Activated CD4-positive, alpha-beta T cell treated with anti-CD3 and anti-CD28 coated beads for 24 hours (primary cell): ENCODE measurements around the gene MFSD11.
"Not testable (repeated sequence)": the region's sequence is repeated elsewhere in the genome, so short reads cannot be mapped to it uniquely, and the experiment has no call there.

ENCODE experiments used
- DNase-seq, 2 donors: peaks; one replicate each; pipeline ENCODE4 v3.0.0-alpha.2; 2020; ENCODE audit warnings: low read depth in 2 of 2

Gene MFSD11

DNA sequence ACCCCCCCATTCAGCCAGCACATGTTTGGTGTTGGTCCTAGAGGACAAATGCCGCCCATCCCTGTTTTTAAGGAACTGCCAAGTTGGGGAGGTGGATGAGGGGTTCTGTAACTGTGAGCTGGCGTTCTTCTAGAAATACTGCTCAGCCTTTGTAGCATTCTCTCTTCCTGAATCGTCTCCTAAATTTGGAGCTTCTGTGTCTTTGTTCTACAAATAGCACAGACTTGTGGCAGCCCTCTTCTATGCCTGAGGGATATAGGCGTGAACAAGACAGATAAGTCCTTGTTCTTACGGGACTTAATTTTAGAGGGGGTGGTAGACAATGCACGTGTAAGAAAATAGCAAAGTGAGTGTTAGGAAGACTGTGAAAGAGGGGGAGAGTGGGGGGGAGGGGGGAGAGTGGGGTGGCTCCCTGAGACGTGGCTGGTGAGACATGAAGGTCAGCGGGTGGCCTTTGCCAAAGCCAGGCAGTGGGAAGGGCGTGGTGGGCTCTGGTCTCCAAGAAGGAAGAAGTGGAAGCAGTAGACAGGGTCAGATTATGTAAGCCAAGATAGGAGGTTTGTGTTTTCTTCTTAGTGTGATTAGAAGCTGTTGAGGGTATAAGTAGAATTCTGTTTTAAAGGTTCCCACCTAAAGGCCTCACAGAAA lies 9.9 kb downstream of the MFSD11 start:
- no peak for DNase-seq

DNA sequence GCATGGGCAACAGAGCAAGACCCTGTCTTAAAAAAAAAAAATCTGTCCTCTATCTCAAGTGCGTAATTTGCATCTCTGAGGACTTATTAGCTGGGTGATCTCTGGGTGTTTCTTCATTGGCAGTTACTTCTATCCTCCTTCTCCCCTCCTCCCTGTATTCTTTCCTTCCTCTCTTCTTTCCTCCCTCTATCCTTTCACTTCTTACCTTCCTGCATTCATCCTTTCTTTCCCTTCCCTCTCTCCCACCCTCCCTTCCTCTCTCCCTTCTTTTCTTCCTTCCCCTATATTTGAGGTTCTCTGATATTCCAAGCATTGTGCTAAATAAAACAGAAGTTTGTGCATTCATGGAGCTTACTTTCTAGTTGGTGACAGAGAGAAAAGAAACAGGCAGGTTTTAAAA lies 10.7 kb downstream of the MFSD11 start:
- DNase-seq, result no peak

DNA sequence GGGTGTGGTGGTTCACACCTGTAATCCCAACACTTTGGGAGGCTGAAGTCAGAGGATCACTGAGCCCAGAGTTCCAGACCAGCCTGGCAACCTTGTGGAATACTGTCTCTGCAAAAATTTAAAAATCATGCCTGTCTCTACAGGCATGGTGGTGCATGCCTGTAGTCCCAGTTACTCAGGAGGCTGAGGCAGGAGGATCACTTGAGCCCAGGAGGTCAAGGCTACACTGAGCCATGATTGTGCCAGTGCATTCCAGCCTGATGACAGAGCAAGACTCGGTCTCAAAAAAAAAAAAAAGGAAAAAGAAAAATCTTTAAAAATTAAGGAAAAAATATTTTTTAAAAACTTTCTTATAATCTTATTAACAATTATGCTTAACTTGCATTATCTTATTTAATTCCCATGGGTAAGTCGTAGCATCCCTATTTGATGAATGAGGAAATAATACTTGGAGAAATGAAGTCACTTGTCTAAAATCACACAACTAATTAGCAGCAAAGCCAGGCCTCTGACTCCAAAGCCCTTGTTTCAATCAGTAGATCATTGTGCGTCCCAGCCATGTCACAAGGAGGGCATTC lies 13.6 kb downstream of the MFSD11 start:
- DNase-seq, result no peak

- no peak for DNase-seq
Measured at GRCh38 chr17:76752006-76752405, 14.1 kb downstream of the MFSD11 start.

DNA sequence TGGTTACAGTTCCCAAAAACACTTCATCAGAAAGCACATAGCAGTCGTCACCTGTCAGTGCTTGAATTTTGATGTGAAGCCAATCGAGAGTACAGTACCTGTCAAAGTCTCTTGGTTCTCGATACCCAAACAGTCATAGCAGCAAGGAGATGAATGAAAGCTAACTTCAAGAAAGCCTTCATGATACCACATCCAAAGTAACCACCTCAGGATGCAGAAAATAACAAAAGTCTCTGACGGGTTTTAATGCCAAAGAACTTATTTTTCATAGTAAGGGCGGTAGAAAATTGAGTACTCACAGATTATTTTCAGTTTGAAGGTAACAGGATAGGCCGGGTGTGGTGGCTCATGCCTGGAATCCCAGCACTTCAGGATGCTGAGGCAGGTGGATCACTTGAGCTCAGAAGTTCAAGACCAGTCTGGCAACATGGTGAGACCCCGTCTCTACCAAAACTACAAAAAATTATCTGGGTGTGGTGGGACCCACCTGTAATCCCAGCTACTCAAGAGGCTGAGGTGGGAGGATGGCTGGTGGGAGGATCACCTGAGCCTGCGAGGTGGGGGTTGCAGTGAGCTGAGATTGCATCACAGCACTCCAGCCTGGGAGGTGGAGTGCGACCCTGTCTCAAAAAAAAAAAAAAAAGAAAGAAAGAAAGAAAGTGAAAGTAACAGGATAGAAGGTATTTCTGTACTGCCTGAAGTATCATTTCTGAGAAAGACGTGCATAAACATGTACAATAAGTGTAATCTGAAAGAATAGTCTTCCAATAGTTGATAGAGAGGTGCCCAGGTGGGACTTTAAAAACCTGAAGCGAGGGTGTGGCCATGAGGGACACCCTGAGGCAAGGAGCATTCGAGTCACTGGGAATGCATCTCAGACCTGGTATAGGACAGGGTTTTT lies 15.4 kb downstream of the MFSD11 start:
- DNase-seq, result no peak

- DNase-seq, result no peak
Measured at GRCh38 chr17:76755285-76755684, 17.4 kb downstream of the MFSD11 start.

DNA sequence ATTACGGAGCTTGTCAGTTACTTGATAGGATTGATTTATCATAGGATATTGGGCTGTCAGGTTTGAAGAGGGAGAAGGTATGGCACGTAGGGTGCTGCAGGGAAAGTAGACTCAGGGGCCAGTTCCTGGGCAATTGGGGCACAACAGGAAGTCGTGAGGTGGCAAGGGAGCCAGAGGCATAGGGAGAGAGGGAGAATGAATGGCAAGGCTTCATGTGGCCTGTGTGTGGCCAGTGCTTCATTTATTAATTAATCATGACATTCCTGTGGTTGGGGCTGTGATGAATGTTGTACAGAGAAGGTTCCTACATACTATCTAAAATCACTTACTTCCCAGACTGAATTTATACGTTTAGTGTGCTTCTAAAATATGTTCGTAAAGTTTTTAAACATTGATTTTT lies 19.3 kb downstream of the MFSD11 start:
- DNase-seq, result no peak

- no peak for DNase-seq
Measured at GRCh38 chr17:76758570-76758969, 20.7 kb downstream of the MFSD11 start.

GRCh38 chr17:76772842-76773525 lies 35.1 kb downstream of the MFSD11 start:
- DNase-seq, result peak in 1 of 2 donors; percentile 3

DNA sequence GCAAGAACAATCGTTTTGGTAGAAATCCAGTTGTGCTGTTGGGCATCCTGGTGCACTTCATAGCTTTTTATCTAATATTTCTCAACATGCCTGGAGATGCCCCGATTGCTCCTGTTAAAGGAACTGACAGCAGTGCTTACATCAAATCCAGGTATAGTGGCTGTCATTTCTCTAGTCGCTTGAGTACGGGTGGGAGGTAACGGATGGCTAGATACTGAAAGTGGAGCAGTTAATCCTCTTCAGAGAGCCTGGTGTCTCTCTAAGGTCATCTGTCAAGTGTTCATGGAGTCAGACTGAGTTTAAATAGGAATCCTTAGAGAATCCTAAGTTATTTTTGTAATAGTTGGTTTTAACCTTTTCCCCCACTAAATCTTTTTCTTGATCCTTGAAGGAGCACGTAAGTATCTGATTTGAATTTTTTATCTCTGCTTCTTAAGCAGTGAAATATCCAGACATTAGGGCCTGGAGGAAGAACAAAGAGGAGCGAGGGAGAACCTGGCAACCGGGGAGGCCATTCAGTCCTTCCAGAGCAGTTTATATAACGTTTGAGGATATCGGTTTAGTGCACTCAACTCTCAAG lies 37.2 kb downstream of the MFSD11 start:
- no peak for DNase-seq

GRCh38 chr17:76781056-76781982 lies 43.4 kb downstream of the MFSD11 start:
- DNase-seq, result no peak

DNA sequence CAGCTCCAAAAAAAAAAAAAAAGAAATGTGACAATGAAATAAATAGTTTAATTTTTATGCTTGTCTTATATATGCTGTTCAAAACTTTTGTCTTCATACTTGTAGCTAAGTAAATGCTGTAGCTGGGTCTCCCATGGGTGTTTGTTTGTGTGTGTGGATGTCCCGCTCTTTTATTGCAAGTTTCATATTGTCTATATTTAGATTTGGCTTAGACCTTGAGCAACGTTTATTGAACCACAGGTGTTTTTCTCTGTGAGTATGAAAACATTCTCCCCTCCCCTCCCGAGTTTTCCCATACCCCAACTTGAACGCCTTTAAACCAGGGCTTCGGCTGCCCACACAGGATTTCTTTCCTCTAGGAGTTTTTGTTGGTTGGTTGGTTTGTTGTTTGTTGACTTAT lies 45.2 kb downstream of the MFSD11 start:
- DNase-seq, result no peak

GRCh38 chr17:76784926-76785325 lies 47.0 kb downstream of the MFSD11 start:
- DNase-seq, result no peak

- not testable (repeated sequence) for DNase-seq
Measured at GRCh38 chr17:76787866-76788265, 49.9 kb downstream of the MFSD11 start.

DNA sequence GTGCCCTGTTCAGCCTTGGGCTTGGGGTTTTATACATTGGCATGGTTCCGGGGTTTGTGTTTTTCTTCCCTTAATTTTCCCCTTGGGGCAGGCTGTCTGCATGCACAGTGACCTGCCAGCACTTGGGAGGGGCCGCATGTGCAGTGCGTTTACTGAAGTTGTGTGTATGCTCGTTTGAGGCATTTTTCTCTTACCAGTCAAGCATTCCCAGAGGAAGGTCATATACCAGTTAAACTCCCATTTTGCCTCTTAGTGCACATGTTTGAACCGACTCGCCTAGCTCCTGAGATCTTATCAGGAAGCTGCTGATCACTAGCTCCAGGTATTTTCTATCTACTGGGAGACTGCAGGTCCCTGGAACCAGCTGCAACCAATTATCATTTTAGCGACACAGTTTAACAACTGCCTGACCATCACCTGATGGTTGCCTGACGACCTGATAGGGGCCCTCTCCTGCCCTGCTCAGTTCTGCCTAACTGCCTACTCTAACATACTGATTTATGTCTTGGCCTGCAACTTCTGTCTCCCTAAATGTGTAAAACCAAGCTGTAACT lies 51.4 kb downstream of the MFSD11 start:
- no peak for DNase-seq

- peak in 1 of 2 donors; percentile 6 for DNase-seq
Measured at GRCh38 chr17:76791053-76791980, 53.4 kb downstream of the MFSD11 start.

- DNase-seq, result no peak
Measured at GRCh38 chr17:76792348-76792747, 54.4 kb downstream of the MFSD11 start.

GRCh38 chr17:76793775-76794174 lies 55.9 kb downstream of the MFSD11 start:
- no peak for DNase-seq

GRCh38 chr17:76796081-76796480 lies 58.2 kb downstream of the MFSD11 start:
- no peak for DNase-seq
